ENCODE data around the gene INSR.

DNA sequence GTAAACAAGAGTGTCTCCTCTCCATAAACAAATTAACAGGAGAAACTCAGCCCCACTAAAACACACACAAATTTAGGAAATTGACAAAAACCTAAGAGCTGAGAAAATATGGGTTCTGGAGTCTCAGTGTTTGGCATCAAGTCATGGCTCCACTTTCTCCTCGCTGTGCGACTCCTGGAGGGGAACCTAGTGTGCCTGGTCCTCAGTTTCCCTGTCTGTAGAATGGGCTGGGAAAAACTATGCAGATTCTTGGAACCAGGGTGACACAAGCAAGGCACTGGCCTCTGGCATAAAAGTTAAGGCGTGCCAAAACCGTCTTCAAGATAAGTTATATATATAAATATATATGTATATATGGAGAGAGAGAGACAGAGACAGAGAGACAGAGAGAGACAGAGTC is 83.9 kb downstream of the INSR start:
- TF ChIP-seq, protein P1, sequence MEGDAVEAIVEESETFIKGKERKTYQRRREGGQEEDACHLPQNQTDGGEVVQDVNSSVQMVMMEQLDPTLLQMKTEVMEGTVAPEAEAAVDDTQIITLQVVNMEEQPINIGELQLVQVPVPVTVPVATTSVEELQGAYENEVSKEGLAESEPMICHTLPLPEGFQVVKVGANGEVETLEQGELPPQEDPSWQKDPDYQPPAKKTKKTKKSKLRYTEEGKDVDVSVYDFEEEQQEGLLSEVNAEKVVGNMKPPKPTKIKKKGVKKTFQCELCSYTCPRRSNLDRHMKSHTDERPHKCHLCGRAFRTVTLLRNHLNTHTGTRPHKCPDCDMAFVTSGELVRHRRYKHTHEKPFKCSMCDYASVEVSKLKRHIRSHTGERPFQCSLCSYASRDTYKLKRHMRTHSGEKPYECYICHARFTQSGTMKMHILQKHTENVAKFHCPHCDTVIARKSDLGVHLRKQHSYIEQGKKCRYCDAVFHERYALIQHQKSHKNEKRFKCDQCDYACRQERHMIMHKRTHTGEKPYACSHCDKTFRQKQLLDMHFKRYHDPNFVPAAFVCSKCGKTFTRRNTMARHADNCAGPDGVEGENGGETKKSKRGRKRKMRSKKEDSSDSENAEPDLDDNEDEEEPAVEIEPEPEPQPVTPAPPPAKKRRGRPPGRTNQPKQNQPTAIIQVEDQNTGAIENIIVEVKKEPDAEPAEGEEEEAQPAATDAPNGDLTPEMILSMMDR (IDR thresholded peaks at IDR 0.05; ENCODE audit: borderline replicate concordance, extremely low read depth, low read length, poor library complexity, severe bottlenecking), result no peak
- no peak for TF ChIP-seq EZH2 (IDR thresholded peaks at IDR 0.05; ENCODE audit: borderline replicate concordance, low read depth, low read length, severe bottlenecking)

All from DND-41 (cell line).